Bone marrow (tissue), 2 donors: ENCODE measurements around the gene LMO7.
"Not testable (repeated sequence)": the region's sequence is repeated elsewhere in the genome, so short reads cannot be mapped to it uniquely, and the experiment has no call there.

ENCODE experiments used
- DNase-seq, 2 donors: peaks; one replicate each; lab custom pipeline; 2025; lab: John Stamatoyannopoulos, UW

Gene LMO7

DNA sequence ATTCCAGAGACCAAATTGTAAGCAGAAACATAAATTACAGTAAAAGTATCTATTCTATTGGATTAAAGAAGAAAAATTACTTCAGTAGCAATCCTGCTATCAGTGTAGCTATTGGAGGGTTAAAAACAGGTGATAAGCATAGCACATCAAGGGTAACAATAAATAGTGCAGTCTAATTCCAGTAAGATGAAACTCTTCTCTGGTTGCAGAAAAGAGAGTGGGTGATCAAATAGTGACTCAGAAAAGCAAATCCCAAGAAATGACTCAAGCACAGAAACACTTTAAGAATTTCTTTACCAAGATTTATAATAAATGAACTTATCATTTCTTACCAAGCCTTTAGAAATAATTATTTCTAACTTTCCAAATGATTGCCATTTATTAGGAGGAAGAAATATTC is 135.7 kb downstream of the LMO7 start:
- DNase-seq = no peak

GRCh38 chr13:75774176-75774575 is 138.0 kb downstream of the LMO7 start:
- DNase-seq = no peak

DNA sequence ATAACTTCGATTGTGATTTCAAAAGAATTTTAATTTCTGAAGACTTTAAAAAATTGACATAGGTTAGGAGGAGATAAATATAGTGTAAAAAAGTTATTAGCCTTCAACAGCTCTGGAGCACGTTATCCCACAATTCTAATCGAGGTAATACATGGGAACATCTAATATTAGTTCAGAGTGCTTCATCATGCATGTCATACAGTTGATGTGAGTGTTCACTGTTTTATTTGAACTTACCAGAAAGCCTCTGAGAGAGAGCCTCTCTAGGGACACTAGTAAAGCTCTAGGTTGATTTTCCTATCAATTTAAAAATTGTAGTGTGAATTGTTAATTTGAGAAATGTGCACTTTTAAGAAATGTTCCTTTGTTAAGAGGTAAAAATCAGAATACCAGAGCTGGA is 140.4 kb downstream of the LMO7 start:
- DNase-seq = no peak

- DNase-seq = no peak
Measured at GRCh38 chr13:75779393-75779792, 143.3 kb downstream of the LMO7 start.

- DNase-seq = not testable (repeated sequence)
Measured at GRCh38 chr13:75780103-75780502, 144.0 kb downstream of the LMO7 start.

- DNase-seq = no peak
Measured at GRCh38 chr13:75782985-75783384, 146.9 kb downstream of the LMO7 start.

DNA sequence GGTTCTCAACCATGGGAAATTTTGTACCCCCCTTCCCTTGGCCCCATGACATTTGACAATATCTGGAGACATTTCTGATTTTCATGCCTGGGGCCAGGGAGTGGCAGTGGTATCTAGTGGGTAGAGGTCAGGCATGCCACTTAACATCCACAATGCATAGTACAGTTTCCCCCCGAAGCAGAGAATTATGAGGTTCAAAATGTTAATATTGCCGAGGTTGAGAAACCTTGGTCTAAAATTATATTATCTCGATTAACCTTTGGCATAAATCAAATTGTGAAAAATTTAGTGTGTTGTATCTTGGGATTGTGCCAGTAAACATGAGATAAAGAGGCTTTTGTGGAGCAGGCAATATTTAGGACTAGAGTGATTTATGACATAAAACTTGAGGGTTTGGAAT is 147.9 kb downstream of the LMO7 start:
- no peak for DNase-seq

DNA sequence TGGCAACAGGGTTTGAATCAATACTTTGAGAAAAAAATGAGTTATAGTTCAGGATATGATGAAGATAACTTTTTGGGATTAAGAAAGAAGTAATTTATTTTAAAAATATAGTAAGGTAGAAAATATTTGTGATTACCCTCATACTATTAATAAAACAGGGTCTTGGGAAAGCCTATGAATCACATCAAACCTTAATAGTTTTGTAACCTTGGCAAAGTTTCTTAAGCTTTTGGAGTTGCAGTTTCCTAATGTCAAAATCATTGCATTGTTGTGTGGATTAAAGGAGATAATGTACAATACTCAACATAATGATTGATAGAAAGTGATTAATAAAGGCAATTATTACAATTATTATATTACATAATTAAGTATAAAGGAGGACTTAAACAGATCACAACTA is 149.0 kb downstream of the LMO7 start:
- DNase-seq = no peak

GRCh38 chr13:75787249-75787928 is 151.3 kb downstream of the LMO7 start:
- DNase-seq = no peak

GRCh38 chr13:75788481-75788981 is 152.4 kb downstream of the LMO7 start:
- no peak for DNase-seq

DNA sequence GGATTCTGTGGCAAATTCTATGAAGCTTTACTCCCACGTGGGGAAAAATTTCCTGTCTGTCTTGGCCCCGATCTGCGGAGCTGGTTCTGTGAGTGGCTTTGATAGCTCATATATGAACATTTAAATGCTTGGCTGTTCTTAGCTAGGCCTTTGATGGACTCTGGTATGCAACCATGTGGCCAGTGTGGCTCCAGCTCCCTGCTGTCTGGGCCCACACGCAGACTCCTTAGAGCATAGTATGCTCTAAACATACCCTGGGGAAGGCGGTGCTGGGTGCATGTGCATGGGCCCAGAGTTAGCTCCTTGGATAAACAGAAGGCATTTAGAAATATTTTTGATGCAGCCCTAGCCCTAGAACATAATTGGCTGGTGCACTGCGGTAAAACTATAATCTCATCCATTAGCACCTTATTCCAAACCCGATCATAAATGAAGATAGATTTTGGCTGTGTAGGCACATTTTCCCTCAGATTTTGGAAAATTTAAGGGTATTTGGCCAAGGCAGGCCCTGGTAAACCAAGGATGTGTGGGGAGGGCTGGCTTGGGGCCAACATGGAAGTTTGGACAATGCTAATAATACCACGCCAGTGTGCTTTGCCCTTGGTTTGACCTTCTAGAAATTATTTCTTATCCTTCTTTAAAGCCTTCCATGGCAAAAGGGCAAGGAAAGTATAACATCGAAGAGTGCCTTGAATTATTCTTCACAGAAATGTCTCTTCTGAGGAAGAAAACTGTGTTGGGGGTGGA is 153.5 kb downstream of the LMO7 start:
- no peak for DNase-seq

DNA sequence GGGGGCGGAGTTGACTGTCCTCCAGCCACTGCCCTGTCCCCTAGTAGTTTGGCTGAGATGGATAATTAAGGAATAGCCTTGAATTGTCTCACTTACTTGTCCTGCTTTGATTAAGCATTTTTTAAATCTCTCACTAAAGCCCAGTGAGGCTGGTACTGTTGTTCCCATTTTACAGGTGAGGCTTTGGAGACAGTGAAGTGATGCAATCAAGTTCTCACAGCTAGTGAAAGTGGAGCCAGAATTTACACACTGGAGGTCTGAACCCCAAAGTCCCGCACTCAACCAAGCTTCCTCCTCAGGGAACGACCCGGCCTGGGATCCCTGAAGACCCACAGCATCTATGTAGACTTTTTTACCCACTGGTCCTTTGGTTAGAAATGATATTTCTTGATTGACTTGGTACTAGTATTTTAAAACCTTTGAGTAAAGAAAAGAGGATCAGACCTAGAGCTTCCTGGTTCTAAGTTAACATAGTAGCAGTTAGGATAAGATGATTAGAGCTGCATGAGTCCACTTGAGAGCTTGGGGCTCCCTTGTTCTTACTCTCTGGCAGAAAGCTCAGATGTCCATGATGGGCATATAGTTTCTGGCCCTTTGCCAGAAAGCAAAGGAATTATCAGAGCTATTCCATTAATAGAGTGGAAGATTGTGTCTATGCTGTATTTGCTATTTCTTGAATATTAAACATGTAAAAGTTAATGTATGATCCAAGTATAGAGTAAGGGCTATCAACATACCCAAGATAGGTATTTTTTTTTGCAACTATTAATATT is 154.3 kb downstream of the LMO7 start:
- DNase-seq = no peak

GRCh38 chr13:75792526-75793187 is 156.5 kb downstream of the LMO7 start:
- no peak for DNase-seq

DNA sequence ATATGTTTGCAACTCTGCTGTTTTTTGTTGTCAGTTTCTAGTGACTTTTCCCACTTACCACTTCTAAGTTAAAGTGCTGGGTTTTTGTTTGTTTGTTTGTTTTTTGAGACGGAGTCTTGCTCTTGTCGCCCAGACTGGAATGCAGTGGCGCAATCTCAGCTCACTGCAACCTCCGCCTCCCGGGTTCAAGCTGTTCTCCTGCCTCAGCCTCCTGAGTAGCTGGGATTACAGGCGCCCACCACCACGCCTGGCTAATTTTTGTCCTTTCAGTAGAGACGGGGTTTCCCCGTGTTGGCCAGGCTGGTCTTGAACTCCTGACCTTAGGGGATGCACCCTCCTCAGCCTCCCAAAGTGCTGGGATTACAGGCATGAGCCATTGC is 157.0 kb downstream of the LMO7 start:
- DNase-seq = not testable (repeated sequence)

DNA sequence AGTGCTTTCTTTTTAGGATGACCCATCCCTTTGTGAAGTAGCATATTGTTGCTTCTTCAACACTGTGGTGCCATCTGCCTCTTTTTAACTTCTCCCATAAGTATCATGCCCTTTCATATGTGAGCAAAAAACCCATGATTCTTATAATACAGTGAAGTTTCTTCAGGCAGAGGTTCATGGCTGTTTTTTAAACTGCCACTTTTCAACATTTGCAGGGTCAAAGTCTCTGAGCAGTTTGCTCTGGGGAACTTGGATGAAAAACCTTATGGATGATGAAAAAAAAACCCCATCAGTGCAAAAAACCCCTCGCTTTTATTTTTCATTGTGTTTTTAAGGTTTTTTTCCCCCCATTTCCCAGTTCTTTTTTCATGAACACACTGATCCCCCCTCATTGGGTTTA is 158.5 kb downstream of the LMO7 start:
- no peak for DNase-seq

DNA sequence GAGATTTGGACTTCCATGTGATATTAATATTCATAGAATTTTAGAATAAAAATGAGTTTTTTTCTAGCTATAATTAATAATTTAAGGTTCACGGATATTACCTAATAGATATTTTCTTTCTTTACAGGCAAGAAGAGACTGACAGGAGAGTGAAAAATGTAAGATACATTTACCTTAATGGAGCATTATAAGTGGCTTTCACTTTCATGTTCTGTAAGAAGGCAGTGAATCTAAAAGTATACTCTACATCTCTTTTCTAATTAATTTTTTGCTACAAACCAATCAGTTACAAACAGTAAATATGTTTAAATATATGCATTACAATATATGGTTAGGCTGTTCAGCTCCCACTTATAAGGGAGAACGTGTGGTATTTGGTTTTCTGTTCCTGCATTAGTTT is 159.1 kb downstream of the LMO7 start:
- DNase-seq = no peak

DNA sequence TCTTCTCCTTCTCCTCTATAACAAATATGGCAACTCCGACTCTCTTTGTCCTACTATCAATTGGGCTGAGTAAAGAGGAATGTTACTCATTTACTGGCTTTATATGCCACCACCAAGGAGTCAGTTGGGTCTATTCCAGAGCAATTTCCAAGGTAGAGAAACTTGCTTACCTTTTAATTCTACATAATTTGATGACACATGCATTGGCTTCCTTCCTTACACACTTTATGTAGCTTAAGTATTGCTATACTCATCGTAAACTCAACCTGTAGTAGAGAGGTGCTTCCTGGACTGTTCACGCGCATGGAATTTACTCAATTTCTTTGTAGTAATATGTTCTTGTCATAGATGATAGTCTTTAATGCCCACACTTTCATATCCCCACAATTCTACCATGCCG is 160.7 kb downstream of the LMO7 start:
- no peak for DNase-seq

DNA sequence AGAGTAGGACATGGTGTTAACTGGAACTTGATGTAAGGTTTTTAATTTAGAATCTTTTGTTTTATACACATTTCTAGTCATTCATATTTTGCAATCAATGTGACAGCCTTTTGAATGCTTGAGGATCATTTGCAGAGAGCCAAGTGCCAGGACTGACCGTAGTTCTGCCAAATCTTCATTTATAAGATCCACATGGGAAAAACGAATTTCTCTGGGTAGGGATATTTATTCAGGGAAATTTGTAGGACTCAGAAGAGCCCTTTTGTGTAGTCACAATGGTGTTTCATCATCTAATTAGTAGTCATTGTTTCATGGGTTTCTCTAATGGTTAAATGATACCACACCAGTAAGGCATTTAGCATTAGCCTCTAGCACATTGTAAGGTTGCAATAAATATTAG is 161.1 kb downstream of the LMO7 start:
- DNase-seq = no peak

DNA sequence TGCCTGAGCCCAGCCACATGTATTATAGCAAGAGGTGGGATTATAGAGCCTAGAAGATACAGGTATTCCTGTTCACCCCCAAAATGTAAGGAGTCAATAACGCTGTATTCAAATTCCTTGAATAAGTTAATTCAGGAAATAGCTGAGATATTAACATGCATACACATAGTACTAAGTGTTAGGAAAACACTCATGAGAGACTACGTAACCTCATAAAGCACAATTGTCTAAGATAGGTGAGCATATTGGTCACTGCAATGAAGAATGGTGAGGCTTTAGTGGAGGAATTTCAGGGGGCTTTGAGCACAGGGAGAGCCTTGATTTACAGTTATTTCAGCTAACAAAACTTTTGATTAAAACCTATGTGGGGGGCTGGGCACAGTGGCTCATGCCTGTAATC is 161.6 kb downstream of the LMO7 start:
- DNase-seq = no peak

DNA sequence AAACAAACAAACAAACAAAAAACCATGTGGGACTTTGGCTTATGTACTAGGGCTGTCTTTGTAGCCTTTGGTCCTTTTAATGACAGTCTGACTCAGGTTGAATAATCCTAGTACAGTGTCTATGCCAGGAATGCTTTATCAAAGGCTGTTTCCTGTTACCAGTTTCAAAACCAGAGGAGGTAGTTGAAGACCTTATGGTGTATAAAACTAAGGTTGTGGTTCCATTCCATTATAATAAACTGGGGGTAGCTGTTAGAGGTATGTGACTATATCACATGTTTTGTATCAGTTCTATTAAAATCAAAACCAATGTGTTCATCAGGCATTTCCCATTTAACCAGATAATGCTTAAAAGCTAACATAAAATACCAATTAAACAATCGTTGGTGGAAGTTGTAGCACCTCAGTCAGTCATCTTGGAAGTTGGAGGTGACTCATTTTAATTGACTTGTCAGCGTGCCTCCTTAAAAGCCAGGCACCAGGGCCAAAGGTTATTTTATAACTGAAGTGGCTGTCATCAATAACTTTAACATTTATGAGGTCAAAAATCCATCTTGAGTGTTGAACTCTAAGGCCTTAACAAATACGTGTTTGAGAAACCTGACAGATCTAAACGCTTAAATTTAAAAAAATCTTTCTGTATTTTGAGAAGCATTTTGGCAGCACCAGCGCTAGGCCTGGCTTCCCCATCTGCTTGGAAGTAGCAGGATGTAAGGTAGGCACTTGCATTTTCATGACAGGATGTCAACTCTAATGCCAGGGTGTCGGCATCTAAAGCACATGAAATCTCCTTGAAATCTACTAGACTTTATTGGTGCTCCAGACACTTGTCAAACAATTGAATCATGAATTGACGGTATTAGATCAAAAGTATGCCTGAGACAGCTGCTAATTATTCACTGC is 162.5 kb downstream of the LMO7 start:
- no peak for DNase-seq

- no peak for DNase-seq
Measured at GRCh38 chr13:75800545-75800944, 164.4 kb downstream of the LMO7 start.
